22Rv1 (cell line): ENCODE measurements around the gene EYS.
"Not testable (repeated sequence)": the region's sequence is repeated elsewhere in the genome, so short reads cannot be mapped to it uniquely, and the experiment has no call there.

Source experiments
- CTCF ChIP-seq: fragments of 450-650 bp; IDR thresholded peaks from 2 replicates; pipeline ENCODE4 v1.5.1; 2017; ENCODE audit warnings: mild to moderate bottlenecking
- ZFX ChIP-seq: fragments of 450-650 bp; IDR thresholded peaks from 2 replicates; pipeline ENCODE4 v1.6.1; 2017; ENCODE audit warnings: antibody characterized with exemption, borderline replicate concordance

GRCh38 chr6:65002882-65003281, 704.1 kb downstream of the EYS start:
- TF ChIP-seq CTCF, ZFX: not testable (repeated sequence)
